GM21423 (cell line): ENCODE data around the gene NQO1.
"Not testable (repeated sequence)": the region's sequence is repeated elsewhere in the genome, so short reads cannot be mapped to it uniquely, and the experiment has no call there.

Experiments used
- ATAC-seq: cut with Tn5 transposase; IDR thresholded peaks from one replicate; pipeline ENCODE4 v1.9.1; 2021; ENCODE audit warnings: mild to moderate bottlenecking, moderate library complexity; ENCODE audit not compliant: unreplicated experiment

NQO1 gene

DNA sequence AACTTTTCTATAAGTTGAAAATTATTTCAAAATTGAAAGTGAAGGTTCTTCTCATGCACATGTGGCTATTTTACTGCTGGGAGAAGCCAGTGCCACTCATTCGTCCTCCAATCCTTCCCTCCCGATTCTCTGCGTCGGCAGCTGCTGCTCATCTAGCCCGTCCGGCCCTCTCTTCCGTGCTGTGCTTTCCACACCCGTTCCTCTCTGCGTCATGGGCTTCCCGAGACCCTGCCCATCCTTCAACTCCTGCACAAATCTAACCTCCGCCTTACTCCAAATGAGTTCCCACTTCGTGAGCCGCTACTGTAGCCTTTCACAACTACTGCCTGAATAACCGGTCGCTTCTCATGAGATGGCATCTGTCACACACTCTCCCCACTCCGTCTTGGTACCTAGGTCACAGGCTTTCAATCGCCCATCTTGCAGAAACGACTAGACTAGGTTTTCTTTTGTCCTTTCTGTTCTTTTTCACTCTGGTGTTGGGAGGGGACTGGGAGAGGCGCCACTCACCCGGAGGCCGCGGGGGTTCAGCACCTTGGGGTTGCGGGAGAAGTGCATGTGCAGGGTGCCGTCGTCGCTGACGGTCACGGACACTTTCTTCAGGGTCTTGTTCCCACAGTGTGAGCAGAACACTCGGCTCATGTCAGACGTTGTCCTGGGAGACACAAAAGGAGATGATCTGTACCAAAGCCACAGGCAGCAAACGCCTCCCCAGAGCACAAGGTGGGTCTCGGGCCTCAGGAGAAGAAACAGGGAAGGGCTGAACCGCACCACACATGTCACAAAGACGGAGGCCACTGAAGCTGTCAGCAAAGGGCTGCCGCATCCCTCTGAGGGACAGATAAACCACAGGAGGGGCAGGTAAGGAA lies 18.2 kb upstream of the NQO1 start:
- no peak for ATAC-seq

DNA sequence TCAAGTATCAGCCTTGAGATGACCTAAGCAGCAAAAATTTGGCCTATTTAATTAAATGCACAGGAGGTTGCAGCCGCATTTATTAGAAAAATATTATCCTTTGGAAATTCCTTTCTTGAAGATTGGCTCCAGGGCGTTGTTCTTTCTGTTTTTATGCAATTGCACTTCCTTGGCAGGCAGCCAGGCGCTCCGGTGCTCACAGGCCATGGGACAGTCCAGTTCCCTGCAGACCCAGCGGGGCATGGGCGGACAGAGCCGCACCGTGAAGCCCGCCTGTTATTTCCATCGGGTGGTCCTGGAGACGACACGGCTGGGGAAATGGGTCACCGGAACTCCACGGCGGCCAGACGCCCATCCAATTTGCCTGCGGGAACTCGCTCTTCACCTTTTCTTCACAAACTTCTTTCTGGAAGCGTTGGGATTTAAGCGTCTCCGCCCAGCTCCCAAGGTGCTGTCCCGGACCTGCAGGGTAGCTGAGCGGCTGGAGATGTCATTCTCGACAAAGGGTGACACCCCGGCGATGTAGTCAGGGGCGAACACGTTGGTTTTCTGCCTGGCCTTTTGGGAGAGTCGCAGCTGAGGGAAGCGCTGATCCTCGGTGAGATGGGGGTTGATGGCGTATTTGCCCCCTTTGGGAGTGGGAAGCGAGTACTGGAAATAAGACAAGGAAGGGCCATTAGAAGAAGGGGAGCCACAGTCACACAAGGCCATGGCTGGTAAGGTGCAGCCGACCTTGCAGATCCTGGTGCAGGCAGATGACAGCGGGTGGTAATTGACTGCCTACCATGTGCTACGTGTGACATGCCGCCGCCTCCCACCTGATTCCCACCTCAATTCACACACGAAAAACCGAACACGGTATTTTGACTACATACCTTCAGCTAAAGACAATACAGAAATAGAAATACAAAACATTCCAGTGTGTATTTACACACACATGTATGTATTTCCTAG lies 15.9 kb upstream of the NQO1 start:
- no peak for ATAC-seq

DNA sequence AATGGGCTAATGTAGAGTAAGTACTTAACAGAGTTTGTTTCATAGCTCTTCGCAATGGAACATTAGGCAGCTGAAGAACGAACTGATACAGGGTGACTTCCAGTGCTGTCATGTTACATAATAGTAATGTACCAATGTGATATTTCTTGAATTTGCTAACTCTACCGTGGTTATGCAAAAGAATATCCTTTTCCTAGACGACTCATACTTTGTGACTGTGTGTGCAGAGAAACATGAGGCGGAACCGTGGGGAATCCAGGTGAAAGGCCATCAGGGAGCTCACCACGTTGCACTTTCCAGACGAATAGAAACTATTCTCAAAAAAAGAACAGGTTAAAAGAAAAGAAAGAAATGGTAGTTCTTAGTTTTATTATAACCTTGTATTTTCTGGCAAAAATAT lies 15.2 kb upstream of the NQO1 start:
- no peak for ATAC-seq

DNA sequence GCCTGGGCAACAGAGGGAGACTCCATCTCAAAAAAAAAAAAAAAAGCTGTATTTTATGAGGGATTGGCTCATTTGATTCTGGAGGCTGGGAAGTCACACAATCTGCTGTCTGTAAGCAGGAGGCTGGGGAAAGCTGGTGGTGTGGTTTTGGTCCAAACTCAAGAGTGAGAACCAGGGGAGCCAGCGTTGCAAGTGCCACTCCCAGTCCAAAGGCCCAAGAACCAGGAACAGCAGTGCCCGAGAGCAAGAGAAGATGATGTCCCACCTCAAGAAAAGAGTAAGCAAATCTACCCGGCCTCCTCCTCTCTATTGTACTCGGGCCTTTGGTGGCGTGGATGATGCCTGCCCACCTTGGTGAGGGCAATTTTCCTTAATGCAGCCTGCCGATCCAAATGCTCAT lies 5.7 kb upstream of the NQO1 start:
- no peak for ATAC-seq

DNA sequence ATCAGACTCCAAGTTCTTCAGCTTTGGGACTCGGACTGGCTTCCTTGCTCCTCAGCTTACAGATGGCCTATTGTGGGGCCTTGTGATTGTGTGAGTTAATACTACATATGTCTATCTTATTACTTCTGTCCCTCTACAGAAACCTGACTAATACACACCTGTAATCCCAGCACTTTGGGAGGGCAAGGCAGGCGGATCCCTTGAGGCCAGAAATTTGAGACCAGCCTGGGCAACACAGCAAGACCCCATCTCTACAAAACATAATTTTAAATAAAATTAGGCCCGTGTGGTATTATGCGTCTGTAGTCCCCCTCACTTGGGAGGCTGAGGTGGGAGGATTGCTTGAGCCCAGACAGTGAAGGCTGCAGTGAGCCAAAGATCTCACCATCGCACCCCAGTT lies 4.9 kb upstream of the NQO1 start:
- not testable (repeated sequence) for ATAC-seq

DNA sequence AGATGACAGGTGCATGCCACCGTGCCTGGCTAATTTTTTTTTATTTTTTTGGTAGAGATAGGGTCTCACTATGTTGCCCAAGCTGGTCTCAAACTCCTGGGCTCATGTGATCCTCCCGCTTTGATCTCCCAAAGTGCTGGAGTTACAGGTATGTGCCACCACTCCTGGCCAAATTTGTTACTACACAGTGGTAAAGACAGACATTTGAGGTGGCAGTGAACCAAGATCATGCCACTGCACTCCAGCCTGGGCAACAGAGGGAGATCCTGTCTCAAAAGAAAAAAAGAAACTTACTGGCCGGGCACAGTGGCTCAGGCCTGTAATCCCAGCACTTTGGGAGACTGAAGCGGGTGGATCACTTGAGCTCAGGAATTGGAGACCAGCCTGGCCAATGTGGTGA lies 2.7 kb upstream of the NQO1 start:
- ATAC-seq, result not testable (repeated sequence)

DNA sequence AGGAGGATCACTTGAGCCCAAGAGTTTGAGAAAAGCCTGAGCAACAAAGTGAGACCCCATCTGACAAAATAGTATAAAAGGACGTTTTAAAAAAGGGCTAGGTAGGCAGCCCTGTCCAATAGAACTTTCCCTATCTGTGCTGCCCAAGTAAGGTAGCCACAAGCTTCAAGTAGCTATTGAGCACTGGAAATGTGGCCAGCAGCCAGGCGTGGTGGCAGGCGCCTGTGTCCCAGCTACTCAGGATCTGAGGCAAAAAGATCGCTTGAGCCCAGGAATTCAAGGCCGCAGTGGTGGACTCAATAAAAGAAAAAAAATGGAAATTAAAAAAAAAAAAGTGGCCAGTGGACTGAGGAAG lies 1.5 kb upstream of the NQO1 start:
- no peak for ATAC-seq

DNA sequence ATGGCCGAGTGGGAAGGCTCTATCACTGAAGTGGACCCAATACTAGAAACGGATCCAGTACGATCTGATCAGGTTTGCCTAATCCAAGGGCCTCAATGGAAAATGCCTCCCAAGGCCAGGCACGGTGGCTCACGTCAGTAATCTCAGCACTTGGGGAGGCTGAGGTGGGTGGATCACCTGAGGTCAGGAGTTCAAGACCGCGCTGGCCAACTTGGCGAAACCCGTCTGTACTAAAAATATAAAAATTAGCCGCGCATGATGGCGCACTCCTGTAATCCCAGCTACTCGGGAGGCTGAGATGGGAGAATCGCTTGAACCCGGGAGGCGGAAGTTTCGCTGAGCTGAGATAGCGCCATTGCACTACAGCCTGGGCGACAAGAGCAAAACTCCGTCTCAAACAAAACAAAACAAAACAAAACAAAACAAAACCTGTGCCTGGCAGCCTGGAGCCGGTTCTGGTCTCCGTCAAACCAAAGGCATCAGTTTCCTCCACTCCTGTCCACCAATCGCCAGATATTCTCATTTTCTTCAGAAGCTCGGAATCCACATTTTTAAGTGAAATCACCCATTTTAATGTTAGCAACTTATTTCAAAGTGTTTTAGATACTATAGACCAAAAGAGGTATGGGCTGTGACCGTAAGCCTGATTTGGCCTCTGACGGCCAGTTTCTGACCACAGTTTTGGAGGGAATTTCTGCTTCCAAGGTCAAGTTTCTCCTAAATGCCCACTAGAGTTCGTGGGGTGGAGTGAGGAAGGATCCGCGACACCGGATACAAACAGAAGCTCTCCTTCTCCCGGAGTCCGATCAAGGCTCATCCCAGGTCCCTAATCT lies 664 bp downstream of the NQO1 start:
- no peak for ATAC-seq

DNA sequence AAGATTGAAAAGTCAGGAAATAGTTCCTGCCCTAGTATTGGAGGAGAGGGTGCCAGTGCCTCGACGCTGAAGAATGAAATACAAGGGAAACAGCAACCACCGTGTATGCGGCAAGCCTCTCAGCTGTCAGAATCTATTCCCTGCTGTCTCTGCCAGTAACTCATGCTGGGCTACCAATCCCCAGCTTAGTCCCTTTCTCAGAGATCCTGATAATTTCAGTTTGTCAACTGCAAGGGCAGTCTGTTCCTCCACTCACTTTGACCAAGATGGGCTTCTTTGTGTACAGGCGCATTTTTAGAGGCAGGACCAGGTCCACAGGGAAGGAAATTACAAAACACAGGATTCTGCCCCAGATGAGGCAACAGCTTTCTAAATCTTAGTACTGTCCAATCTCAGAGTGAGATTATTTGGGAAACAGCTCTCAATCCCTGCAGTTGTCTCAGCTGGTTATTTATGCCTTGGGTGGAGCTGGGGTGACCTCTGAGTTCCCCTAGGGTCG lies 1.3 kb downstream of the NQO1 start:
- no peak for ATAC-seq

DNA sequence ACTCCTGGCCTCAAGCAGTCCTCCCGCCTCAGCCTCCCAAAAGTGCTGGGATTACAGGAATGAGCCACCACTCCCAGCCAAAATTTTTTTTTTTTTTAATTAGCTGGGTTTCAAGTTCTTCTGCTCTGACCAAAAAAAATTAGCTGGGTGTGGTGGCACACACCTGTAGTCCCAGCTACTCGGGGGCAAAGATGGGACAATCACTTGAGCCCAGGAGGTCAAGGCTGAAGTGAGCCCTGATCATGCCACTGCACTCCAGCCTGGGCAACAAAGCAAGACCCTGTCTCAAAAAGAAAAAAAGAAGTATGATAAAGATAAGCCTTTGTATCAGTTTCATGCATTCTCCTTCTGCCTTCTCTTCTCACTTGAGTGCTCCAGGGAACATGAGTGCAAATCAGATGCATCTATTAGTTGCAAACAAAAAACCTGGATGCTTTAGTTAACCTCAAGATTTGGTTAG lies 1.9 kb downstream of the NQO1 start:
- ATAC-seq, result no peak

DNA sequence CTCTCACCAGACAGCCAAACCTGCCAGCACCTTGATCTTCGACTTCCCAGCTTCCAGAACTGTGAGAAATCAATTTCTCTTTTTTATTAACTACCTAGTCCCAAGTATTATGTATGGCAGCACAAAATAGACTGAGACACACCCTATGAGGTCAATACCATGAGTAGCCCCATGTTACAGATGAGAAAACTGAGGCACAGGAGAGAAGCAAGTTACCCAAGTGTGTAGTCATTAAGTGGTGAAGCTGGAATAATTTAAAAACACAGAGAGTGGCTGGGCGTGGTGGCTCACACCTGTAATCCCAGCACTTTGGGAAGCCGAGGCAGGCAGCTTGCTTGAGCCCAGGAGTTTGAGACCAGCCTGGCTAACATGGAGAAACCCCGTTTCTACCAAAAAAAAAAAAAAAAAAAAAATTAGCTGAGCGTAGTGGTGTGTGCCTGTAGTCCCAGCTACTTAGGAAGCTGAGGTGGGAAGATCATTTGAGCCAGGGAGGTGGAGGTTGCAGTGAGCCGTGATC lies 4.9 kb downstream of the NQO1 start:
- no peak for ATAC-seq

DNA sequence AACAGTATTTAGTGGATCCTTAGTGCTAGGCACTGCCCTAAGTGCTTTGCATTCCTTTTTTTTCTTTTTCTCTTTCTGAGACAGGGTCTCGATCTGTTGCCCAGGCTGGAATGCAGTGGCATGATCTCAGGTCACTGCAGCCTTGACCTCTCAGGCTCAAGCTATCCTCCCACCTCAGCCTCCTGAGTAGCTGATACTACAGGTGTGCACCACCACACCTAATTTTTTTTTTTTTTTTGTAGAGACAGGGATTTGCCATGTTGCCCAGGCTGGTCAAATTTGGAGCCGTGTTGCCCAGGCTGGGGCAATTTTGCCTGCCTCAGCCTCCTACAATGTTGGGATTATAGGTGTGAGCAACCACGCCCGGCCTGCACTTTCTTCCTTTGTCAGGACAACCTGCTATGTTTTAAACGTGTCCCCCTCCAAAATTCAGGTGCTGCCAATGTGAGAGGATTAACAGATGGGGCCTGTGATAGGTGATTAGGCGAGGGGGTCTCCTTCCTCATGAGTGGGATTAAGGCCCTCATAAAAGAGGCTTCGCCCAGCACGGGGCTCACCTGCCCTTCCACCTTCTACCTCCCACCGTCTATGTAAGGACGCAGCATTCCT lies 5.4 kb downstream of the NQO1 start:
- no peak for ATAC-seq

DNA sequence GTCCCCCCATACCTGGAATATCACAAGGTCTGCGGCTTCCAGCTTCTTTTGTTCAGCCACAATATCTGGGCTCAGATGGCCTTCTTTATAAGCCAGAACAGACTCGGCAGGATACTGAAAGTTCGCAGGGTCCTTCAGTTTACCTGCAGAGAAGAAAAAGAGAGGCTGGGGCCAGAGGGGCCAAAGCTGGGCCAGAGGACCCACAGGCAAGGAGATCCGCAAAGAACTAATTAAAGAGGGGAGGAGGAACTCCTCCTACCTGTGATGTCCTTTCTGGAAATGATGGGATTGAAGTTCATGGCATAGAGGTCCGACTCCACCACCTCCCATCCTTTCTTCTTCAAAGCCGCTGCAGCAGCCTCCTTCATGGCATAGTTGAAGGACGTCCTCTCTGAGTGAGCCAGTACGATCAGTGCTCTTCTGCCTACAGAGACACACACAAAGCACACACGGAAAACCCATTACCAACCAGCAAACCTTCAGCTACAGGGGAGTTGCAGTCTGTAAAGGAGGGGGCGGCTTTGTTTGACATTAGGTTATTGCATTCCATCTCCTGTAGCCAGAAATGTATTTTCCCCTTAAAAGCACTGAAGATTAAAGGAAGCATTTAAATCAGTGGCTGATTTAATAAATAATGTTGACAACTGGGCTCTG lies 8.1 kb downstream of the NQO1 start:
- no peak for ATAC-seq

DNA sequence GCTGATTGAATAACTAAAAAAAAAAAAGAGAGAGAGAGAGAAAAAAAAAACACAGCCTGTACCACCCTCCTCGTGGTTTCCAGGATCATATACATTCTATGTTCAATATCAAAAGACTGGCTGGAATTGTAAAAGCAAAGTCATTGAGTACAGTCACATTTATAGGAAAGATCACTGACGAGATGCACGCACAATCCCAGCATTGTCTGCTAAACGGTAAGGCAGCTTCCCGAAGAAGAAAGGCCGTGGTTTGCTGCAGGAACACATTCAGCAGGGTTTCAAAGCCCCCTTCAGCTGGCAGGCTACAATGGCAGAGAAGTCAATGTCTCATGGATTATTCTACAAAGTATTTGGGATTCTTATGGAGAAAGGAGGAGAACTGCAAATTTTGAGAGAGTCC lies 9.3 kb downstream of the NQO1 start:
- ATAC-seq, result no peak

DNA sequence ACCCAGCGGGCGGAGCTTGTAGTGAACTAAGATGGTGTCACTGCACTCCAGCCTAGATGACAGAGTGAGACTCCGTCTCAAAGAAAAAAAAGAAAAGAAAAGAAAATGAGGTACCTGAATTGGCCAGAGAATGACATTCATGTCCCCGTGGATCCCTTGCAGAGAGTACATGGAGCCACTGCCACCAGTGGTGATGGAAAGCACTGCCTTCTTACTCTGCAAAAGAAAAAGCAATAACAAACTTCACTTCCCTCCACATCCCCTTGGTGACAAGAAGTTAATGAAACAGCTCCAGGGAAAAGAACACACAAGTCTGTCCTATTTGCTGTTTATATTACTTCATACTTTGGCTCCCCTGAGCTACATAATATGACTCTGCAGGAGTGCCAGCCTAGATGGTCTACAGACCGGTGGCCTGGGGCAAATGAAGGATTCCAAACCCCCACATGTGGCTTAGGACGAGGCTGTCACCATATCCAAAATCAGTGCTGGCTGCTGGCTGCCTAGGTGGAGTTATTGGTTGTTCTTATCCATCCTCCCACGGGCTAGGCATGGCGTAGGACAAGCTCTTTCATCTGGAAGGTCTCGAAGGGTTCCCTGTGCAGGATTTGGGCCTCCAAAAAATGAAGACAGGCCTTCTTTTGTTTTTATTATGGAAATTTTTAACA lies 13.3 kb downstream of the NQO1 start:
- ATAC-seq, result no peak

DNA sequence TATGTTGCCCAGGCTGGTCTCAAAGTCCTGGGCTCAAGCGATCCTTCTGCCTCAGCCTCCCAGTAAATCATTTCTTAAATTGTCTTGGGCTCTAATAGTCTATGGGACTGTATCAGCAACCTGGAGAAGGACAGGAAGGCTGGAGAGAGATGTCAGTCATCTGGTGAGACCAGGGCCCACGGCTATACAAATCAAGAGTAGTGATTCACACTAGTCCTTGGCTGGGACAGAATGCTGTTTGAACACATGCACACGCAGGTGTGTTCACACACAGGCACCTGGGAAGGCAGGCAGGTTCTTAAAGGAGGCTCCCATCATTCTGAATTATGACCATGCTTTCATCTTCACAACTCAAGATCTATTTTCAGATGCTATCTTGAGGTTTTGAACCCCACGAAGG lies 14.1 kb downstream of the NQO1 start:
- no peak for ATAC-seq

DNA sequence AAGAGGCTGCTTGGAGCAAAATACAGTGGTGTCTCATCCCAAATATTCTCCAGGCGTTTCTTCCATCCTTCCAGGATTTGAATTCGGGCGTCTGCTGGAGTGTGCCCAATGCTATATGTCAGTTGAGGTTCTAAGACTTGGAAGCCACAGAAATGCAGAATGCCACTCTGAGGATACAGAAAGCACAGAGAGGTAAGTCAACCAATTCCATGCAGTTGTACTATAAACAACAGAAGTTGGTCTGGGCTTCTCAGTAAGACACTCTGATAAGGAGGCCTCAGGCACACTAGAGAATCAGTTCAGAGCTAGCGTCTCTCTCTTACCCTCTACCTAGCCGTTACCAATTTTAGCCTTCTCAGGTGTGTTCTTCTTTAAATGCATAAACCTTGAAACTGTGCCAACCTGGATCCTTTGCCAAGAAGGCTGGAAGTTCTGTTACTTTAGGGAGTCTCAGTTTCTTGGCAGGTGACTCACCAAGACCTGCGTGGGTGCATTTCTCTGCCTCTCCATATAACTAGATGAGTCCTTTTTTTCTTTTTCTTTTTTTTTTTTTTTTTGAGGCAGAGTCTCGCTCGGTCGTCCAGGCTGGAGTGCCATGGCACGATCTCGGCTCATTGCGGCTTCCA lies 15.1 kb downstream of the NQO1 start:
- no peak for ATAC-seq

DNA sequence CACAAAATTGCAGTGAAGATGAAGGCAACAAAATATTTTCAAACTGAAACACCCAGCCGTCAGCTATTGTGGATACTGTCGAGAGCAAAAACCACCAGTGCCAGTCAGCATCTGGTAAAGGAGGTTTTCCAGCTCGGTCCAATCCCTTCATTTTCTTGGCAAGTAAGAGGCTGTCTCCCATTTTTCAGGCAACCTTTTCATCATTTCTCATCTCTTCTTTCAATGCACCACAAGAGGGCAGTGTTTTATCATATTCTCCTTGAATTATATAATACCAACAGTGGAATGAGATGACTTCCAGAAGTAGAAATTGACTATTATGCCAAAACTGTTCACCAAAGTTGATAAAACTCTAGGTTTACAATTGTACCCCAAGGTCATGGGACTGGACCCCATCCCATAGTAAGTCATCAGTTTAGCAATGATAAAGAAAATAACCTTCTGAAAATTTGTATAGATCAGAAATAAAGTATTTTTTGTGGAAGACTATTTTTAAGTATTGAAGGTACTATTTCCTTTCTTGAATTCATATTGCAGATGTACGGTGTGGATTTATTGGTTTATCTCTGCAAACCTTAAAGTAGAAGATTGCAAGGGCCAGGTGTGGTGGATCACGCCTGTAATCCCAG lies 16.8 kb downstream of the NQO1 start:
- ATAC-seq, result no peak
